IMR-90 (cell line): ENCODE measurements around the gene NFKBIZ. TPM values are rescaled to one million over a fixed set of nuclear protein-coding genes. Genes with fewer than 3 reads are reported as not detected.

Source experiments
- ATAC-seq: fragments of 200-7000 bp; cut with Tn5 transposase; 2 replicates; pipeline ENCODE4 v1.9.1; 2020; ENCODE audit warnings: low read depth, mild to moderate bottlenecking, moderate library complexity
- BruUV-seq: library from RNA; stranded (reverse); fragments of 400-500 nt; replicated peaks from 2 replicates; lab custom pipeline; 2021; lab: Mats Ljungman, UMichigan
- CTCF ChIA-PET: fragments of 300-600 bp; formaldehyde crosslinking; extraction: SDS; loops from one replicate; lab custom pipeline; 2021; ENCODE audit warnings: antibody characterized with exemption; lab: Yijun Ruan, JAX
- POLR2A ChIA-PET: fragments of 300-600 bp; sonication (Branson Sonifier 250); formaldehyde crosslinking; loops from one replicate; lab custom pipeline; 2022; ENCODE audit warnings: antibody characterized with exemption; ENCODE audit not compliant: unreplicated experiment; lab: Charles Lee
- DNase-seq: peaks from one replicate; pipeline ENCODE4 v3.0.0; 2013
- H2AFZ ChIP-seq: replicated peaks from 2 replicates; pipeline ENCODE3; 2013; ENCODE audit warnings: low read length, mild to moderate bottlenecking; ENCODE audit not compliant: poor library complexity
- H2AK5ac ChIP-seq: 2 replicates; pipeline ENCODE4 v1.6.1; 2013; ENCODE audit warnings: low read depth, low read length, inconsistent platforms
- H2AK9ac ChIP-seq: replicated peaks from 2 replicates; pipeline ENCODE3; 2013; ENCODE audit warnings: mild to moderate bottlenecking, low read depth, low read length, moderate library complexity; ENCODE audit not compliant: poor library complexity
- H2BK120ac ChIP-seq: 2 replicates; pipeline ENCODE4 v1.6.1; 2013; ENCODE audit warnings: low read depth, low read length, inconsistent platforms
- H2BK15ac ChIP-seq: 3 replicates; pipeline ENCODE4 v1.6.1; 2013; ENCODE audit warnings: low read depth, low read length, inconsistent platforms
- H2BK20ac ChIP-seq: 2 replicates; pipeline ENCODE4 v1.6.1; 2013; ENCODE audit warnings: low read depth, mild to moderate bottlenecking, inconsistent platforms, low read length, moderate library complexity
- H2BK5ac ChIP-seq: 2 replicates; pipeline ENCODE4 v1.6.1; 2013; ENCODE audit warnings: mild to moderate bottlenecking, low read depth, low read length, inconsistent platforms; ENCODE audit not compliant: poor library complexity, severe bottlenecking
- H3K14ac ChIP-seq: replicated peaks from 2 replicates; pipeline ENCODE4 v1.6.1; 2013; ENCODE audit warnings: low read depth, low read length, inconsistent platforms
- H3K18ac ChIP-seq: 2 replicates; pipeline ENCODE4 v1.6.1; 2013; ENCODE audit warnings: low read depth, low read length, control low read depth
- H3K23ac ChIP-seq: 2 replicates; pipeline ENCODE4 v1.6.1; 2013; ENCODE audit warnings: low read depth, low read length, inconsistent platforms
- H3K27ac ChIP-seq: 2 replicates; pipeline ENCODE4 v1.5.1; 2013; ENCODE audit warnings: mild to moderate bottlenecking, control low read depth, low read length; ENCODE audit not compliant: insufficient read depth
- H3K27me3 ChIP-seq: 2 replicates; pipeline ENCODE4 v1.6.1; 2013; ENCODE audit warnings: low read length; ENCODE audit not compliant: control insufficient read depth, insufficient read depth
- H3K36me3 ChIP-seq: 2 replicates; pipeline ENCODE4 v1.6.1; 2013; ENCODE audit warnings: low read length, mixed read lengths; ENCODE audit not compliant: control insufficient read depth, insufficient read depth
- H3K4ac ChIP-seq: 2 replicates; pipeline ENCODE4 v1.6.1; 2013; ENCODE audit warnings: low read depth, low read length, inconsistent platforms
- H3K4me1 ChIP-seq: 2 replicates; pipeline ENCODE4 v1.6.1; 2013; ENCODE audit warnings: low read length, mixed read lengths; ENCODE audit not compliant: control insufficient read depth, insufficient read depth
- H3K4me2 ChIP-seq: 2 replicates; pipeline ENCODE4 v1.6.1; 2013; ENCODE audit warnings: low read depth, mild to moderate bottlenecking, control low read depth, low read length, moderate library complexity
- H3K4me3 ChIP-seq: 2 replicates; pipeline ENCODE4 v1.5.1; 2013; ENCODE audit warnings: low read depth, mild to moderate bottlenecking, control low read depth, low read length, moderate library complexity; ENCODE audit not compliant: insufficient read depth
- H3K56ac ChIP-seq: 2 replicates; pipeline ENCODE4 v1.6.1; 2013; ENCODE audit warnings: low read length, inconsistent platforms; ENCODE audit not compliant: insufficient read depth; ENCODE audit errors: extremely low read depth
- H3K79me1 ChIP-seq, 2 experiments: 2 replicates each; pipeline ENCODE4 v1.6.1; 2013; ENCODE audit warnings: low read length in 2 of 2, inconsistent platforms in 1 of 2, low read depth in 1 of 2
- H3K9ac ChIP-seq: 2 replicates; pipeline ENCODE4 v1.6.1; 2013; ENCODE audit warnings: low read depth, low read length, control low read depth
- H3K9me1 ChIP-seq: 2 replicates; pipeline ENCODE4 v1.6.1; 2013; ENCODE audit warnings: low read length, inconsistent platforms; ENCODE audit not compliant: insufficient read depth
- H3K9me3 ChIP-seq: 2 replicates; pipeline ENCODE4 v1.6.1; 2013; ENCODE audit warnings: low read length; ENCODE audit not compliant: control insufficient read depth, insufficient read depth
- H4K20me1 ChIP-seq: 2 replicates; pipeline ENCODE4 v1.6.1; 2013; ENCODE audit warnings: low read length, inconsistent platforms; ENCODE audit not compliant: insufficient read depth
- H4K5ac ChIP-seq: 2 replicates; pipeline ENCODE4 v1.6.1; 2013; ENCODE audit warnings: mild to moderate bottlenecking, low read depth, low read length, control low read depth
- H4K8ac ChIP-seq, 2 experiments: 2 replicates each; pipeline ENCODE4 v1.6.1; 2013; ENCODE audit warnings: low read depth in 2 of 2, low read length in 2 of 2, control low read depth in 1 of 2, inconsistent platforms in 1 of 2
- H4K91ac ChIP-seq: 2 replicates; pipeline ENCODE4 v1.6.1; 2013; ENCODE audit warnings: low read depth, low read length, inconsistent platforms; ENCODE audit not compliant: insufficient read depth
- BHLHE40 ChIP-seq: fragments of 150-350 bp; IDR thresholded peaks from 2 replicates; pipeline ENCODE4 v1.6.1; 2016; ENCODE audit warnings: mild to moderate bottlenecking, low read depth, low read length
- CEBPB ChIP-seq: IDR thresholded peaks from 2 replicates; pipeline ENCODE4 v1.6.1; 2012; ENCODE audit warnings: low read depth, low read length, improper control_type of control experiment
- FOS ChIP-seq: fragments of 150-350 bp; IDR thresholded peaks from 2 replicates; pipeline ENCODE4 v1.6.1; 2016; ENCODE audit warnings: low read depth, low read length
- RAD21 ChIP-seq: IDR thresholded peaks from 2 replicates; pipeline ENCODE4 v1.6.1; 2012; ENCODE audit warnings: low read length, improper control_type of control experiment
- RFX5 ChIP-seq: IDR thresholded peaks from 2 replicates; pipeline ENCODE4 v1.8.0; 2012; ENCODE audit warnings: low read depth, mild to moderate bottlenecking, low read length, moderate library complexity
- WGBS, 2 experiments: methylation state at CpG; one replicate each; pipeline versions ENCODE4 v1.1.5 to v1.1.7; 2013; ENCODE audit warnings: missing lambda C conversion rate in 2 of 2; ENCODE audit not compliant: insufficient read length in 1 of 2; ENCODE audit errors: extremely low coverage in 2 of 2; 5-methylcytosine and 5-hydroxymethylcytosine counted together
- dilution Hi-C: fragments of 300-500 bp; cut with HindIII; formaldehyde crosslinking; loops from one replicate; pipeline ENCODE4 v1.14.3; 2018; ENCODE audit warnings: low sequenced_read_pairs; ENCODE audit not compliant: unreplicated experiment
- in situ Hi-C: fragments of 300-500 bp; cut with MboI; formaldehyde crosslinking; loops from 3 replicates; pipeline ENCODE4 v1.14.3; 2019; ENCODE audit warnings: low sequenced_read_pairs, inconsistent platforms, mixed read lengths
- intact Hi-C: fragments of 100-400 bp; cut with micrococcal nuclease; formaldehyde crosslinking; loops from 2 replicates; pipeline ENCODE4 v1.10.0; 2022
- polyA plus RNA-seq, 3 experiments: library from polyadenylated mRNA; depleted of rRNA; stranded (reverse); fragments of >200 nt; gene quantifications; 2 replicates each; pipeline ENCODE4 v1.2.3, GENCODE V29; 2012; ENCODE audit warnings: low replicate concordance in 1 of 3
- total RNA-seq: library from RNA; depleted of rRNA; stranded (reverse); fragments of >200 nt; gene quantifications from 2 replicates; pipeline ENCODE4 v1.2.3, GENCODE V29; 2012

Gene NFKBIZ
- total and polyA plus RNA-seq, 2 of the 4 experiments (the other 2 are of a cell fraction): 35.0 to 40.9 TPM

GRCh38 chr3:101838691-101839090, 10.6 kb upstream of the NFKBIZ start:
- H4K91ac ChIP-seq: no peak overlapping the region
- ChIA-PET CTCF (interaction anchor here (0.6 kb wide), 1 partner anchor 155 kb away, joined by 9 read pairs; no protein-coding TSS in a partner anchor), POLR2A (interaction anchor here (0.8 kb wide), 1 partner anchor 11 kb away, joined by 4 read pairs; the partner anchor contains the start of gene NFKBIZ)
- dilution Hi-C loops: no loop called here
- no peaks in the 10 kb centered on the region for H4K20me1 ChIP-seq
- no peak overlapping the region for H3K14ac ChIP-seq
- H3K4me2 ChIP-seq: no peak overlapping the region
- no peak for ATAC-seq
- no peak overlapping the region for H3K4me3 ChIP-seq
- intact Hi-C loops: no loop called here
- H2BK5ac ChIP-seq: no peak overlapping the region
- H2AK9ac ChIP-seq: no peak overlapping the region
- TF ChIP-seq BHLHE40: no peak
- no peak for TF ChIP-seq RAD21
- no peak for TF ChIP-seq RFX5
- no peak for TF ChIP-seq FOS
- no peak for TF ChIP-seq CEBPB
- no peak for DNase-seq
- no peak overlapping the region for H4K5ac ChIP-seq
- WGBS, 2 experiments: no CpG with 5 or more reads among the region's 2 CpGs
- H3K27ac ChIP-seq: no peak overlapping the region
- no peak overlapping the region for H2BK20ac ChIP-seq
- no peaks in the 10 kb centered on the region for H3K27me3 ChIP-seq
- H3K36me3 ChIP-seq: no peaks in the 10 kb centered on the region
- H3K79me1 ChIP-seq: peaks cover 14 to 17% of the 10 kb centered on the region in 2 experiments; a peak in 3 of 4 replicates
- H3K23ac ChIP-seq: no peak overlapping the region
- no peaks in the 10 kb centered on the region; the same call in 1 of the 2 replicates for H3K9me3 ChIP-seq
- no peak overlapping the region for H2AK5ac ChIP-seq
- no peaks in the 10 kb centered on the region; the same call in 1 of the 2 replicates for H3K4me1 ChIP-seq
- H3K56ac ChIP-seq: no peak overlapping the region
- no peak overlapping the region for H2AFZ ChIP-seq
- H2BK15ac ChIP-seq: no peak overlapping the region
- in situ Hi-C loops: no loop called here
- H3K4ac ChIP-seq: no peak overlapping the region
- H4K8ac ChIP-seq: no peak overlapping the region
- no peaks in the 10 kb centered on the region for H3K9me1 ChIP-seq
- no TSS peak for BruUV-seq
- H2BK120ac ChIP-seq: no peak overlapping the region
- H3K9ac ChIP-seq: no peak overlapping the region
- no peak overlapping the region for H3K18ac ChIP-seq
